Measurements from ENCODE around the gene PRKCI.
"Not testable (repeated sequence)": the region's sequence is repeated elsewhere in the genome, so short reads cannot be mapped to it uniquely, and the experiment has no call there.

Gene PRKCI

GRCh38 chr3:170337420-170337819, 115.2 kb downstream of the PRKCI start:
- H3K27ac ChIP-seq = no peak overlapping the region
- no peak overlapping the region for H3K4me3 ChIP-seq (ENCODE audit: low read depth, low read length)
- no peaks in the 10 kb centered on the region for H3K9me3 ChIP-seq (ENCODE audit: control insufficient read depth, low read length)
- no peaks in the 10 kb centered on the region for H3K4me1 ChIP-seq
- H3K27me3 ChIP-seq (ENCODE audit: control insufficient read depth, insufficient read depth, low read length) = no peaks in the 10 kb centered on the region
- TF ChIP-seq, protein P1, sequence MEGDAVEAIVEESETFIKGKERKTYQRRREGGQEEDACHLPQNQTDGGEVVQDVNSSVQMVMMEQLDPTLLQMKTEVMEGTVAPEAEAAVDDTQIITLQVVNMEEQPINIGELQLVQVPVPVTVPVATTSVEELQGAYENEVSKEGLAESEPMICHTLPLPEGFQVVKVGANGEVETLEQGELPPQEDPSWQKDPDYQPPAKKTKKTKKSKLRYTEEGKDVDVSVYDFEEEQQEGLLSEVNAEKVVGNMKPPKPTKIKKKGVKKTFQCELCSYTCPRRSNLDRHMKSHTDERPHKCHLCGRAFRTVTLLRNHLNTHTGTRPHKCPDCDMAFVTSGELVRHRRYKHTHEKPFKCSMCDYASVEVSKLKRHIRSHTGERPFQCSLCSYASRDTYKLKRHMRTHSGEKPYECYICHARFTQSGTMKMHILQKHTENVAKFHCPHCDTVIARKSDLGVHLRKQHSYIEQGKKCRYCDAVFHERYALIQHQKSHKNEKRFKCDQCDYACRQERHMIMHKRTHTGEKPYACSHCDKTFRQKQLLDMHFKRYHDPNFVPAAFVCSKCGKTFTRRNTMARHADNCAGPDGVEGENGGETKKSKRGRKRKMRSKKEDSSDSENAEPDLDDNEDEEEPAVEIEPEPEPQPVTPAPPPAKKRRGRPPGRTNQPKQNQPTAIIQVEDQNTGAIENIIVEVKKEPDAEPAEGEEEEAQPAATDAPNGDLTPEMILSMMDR (IDR thresholded peaks at IDR 0.05) = no peak
- no peak overlapping the region for H3K4me2 ChIP-seq (ENCODE audit: low read length)
- no peak overlapping the region for H2AFZ ChIP-seq
- H3K79me2 ChIP-seq = no peaks in the 10 kb centered on the region
- H3K9ac ChIP-seq = no peak overlapping the region
- no peaks in the 10 kb centered on the region for H3K36me3 ChIP-seq (ENCODE audit: control insufficient read depth, insufficient read depth, low read length)

- no peak overlapping the region for H3K4me3 ChIP-seq (ENCODE audit: low read depth, low read length)
- H3K9me3 ChIP-seq (ENCODE audit: control insufficient read depth, low read length) = no peaks in the 10 kb centered on the region
- H3K27me3 ChIP-seq (ENCODE audit: control insufficient read depth, insufficient read depth, low read length) = no peaks in the 10 kb centered on the region
- no peak overlapping the region for H3K9ac ChIP-seq
- H3K36me3 ChIP-seq (ENCODE audit: control insufficient read depth, insufficient read depth, low read length) = no peaks in the 10 kb centered on the region
- H3K79me2 ChIP-seq = no peaks in the 10 kb centered on the region
- no peaks in the 10 kb centered on the region for H3K4me1 ChIP-seq
- H3K4me2 ChIP-seq (ENCODE audit: low read length) = no peak overlapping the region
- no peak overlapping the region for H2AFZ ChIP-seq
- TF ChIP-seq, protein P1 (IDR thresholded peaks at IDR 0.05) = no peak
- H3K27ac ChIP-seq = no peak overlapping the region
Observed at GRCh38 chr3:170338690-170339340, 116.6 kb downstream of the PRKCI start.

- H3K4me3 ChIP-seq (ENCODE audit: low read depth, low read length); H3K4me2 ChIP-seq (ENCODE audit: low read length); H3K36me3 ChIP-seq (ENCODE audit: control insufficient read depth, insufficient read depth, low read length); H3K27ac ChIP-seq; H3K27me3 ChIP-seq (ENCODE audit: control insufficient read depth, insufficient read depth, low read length); H3K4me1 ChIP-seq; H3K9me3 ChIP-seq (ENCODE audit: control insufficient read depth, low read length); H2AFZ ChIP-seq; H3K9ac ChIP-seq; H3K79me2 ChIP-seq: not testable (repeated sequence)
Observed at GRCh38 chr3:170342273-170342672, 120.0 kb downstream of the PRKCI start.

DNA sequence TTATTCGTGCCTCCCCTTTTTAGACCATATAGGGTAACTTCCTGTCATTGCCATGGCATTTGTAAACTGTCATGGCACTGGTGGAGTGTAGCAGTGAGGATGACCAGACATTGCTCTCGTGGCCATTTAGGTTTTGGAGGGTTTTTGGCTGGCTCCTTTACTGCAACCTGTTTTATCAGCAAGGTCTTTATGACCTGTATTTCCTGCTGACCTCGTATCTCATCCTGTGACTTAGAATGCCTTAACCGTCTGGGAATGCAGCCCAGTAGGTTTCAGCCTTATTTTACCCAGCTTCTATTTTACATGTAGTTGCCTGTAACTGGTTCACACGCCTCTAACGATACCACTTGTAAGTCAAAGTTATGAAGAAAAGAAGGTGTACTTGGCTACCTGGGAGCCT, 121.6 kb downstream of the PRKCI start:
- H3K4me3 ChIP-seq (ENCODE audit: low read depth, low read length); H3K9ac ChIP-seq; H3K79me2 ChIP-seq; H3K9me3 ChIP-seq (ENCODE audit: control insufficient read depth, low read length); H3K27me3 ChIP-seq (ENCODE audit: control insufficient read depth, insufficient read depth, low read length); H3K36me3 ChIP-seq (ENCODE audit: control insufficient read depth, insufficient read depth, low read length); H3K4me1 ChIP-seq; H3K4me2 ChIP-seq (ENCODE audit: low read length); H3K27ac ChIP-seq: not testable (repeated sequence)
- peak overlapping the region; percentile 35 for H2AFZ ChIP-seq

- Histone ChIP-seq H3K36me3 (ENCODE audit: control insufficient read depth, insufficient read depth, low read length) (no peaks in the 10 kb centered on the region), H3K9ac (no peak overlapping the region), H3K4me3 (ENCODE audit: low read depth, low read length) (no peak overlapping the region), H3K27ac (no peak overlapping the region), H2AFZ (peak overlapping the region; percentile 29), H3K4me2 (ENCODE audit: low read length) (no peak overlapping the region), H3K27me3 (ENCODE audit: control insufficient read depth, insufficient read depth, low read length) (no peaks in the 10 kb centered on the region), H3K9me3 (ENCODE audit: control insufficient read depth, low read length) (no peaks in the 10 kb centered on the region), H3K79me2 (no peaks in the 10 kb centered on the region), H3K4me1 (no peaks in the 10 kb centered on the region)
- TF ChIP-seq, protein P1 (IDR thresholded peaks at IDR 0.05) = no peak
Observed at GRCh38 chr3:170344971-170345370, 122.7 kb downstream of the PRKCI start.
